Ishikawa (cell line): ENCODE data around the gene GRAMD4.

ENCODE experiments used
- CEBPB ChIP-seq: IDR thresholded peaks from 2 replicates; pipeline ENCODE4 v1.6.1; 2012
- CREB1 ChIP-seq: IDR thresholded peaks from 2 replicates; pipeline ENCODE4 v1.6.1; 2012; ENCODE audit warnings: low read depth
- EGR1 ChIP-seq: IDR thresholded peaks from 2 replicates; pipeline ENCODE4 v1.6.1; 2012
- EP300 ChIP-seq: IDR thresholded peaks from 2 replicates; pipeline ENCODE4 v1.6.1; 2012; ENCODE audit warnings: borderline replicate concordance
- FOXM1 ChIP-seq: IDR thresholded peaks from 2 replicates; pipeline ENCODE4 v1.6.1; 2012; ENCODE audit warnings: low read depth, borderline replicate concordance
- NFIC ChIP-seq: IDR thresholded peaks from 2 replicates; pipeline ENCODE4 v1.6.1; 2012
- RAD21 ChIP-seq: IDR thresholded peaks from 2 replicates; pipeline ENCODE4 v1.6.1; 2012; ENCODE audit warnings: low read depth
- TAF1 ChIP-seq: IDR thresholded peaks from 2 replicates; pipeline ENCODE4 v1.6.1; 2012; ENCODE audit warnings: low read depth, mild to moderate bottlenecking
- TCF12 ChIP-seq: IDR thresholded peaks from 2 replicates; pipeline ENCODE4 v1.6.1; 2012; ENCODE audit warnings: low read depth
- TEAD4 ChIP-seq: IDR thresholded peaks from 2 replicates; pipeline ENCODE4 v1.6.1; 2012
- YY1 ChIP-seq: IDR thresholded peaks from 2 replicates; pipeline ENCODE4 v1.6.1; 2012; ENCODE audit warnings: low read depth
- ZBTB7A ChIP-seq: IDR thresholded peaks from 2 replicates; pipeline ENCODE4 v1.6.1; 2012; ENCODE audit warnings: low read depth
- TF ChIP-seq, protein P1 (sequence below): IDR thresholded peaks from 2 replicates; pipeline ENCODE4 v1.6.1; 2012
- TF ChIP-seq, protein P2 (sequence below): IDR thresholded peaks from 2 replicates; pipeline ENCODE4 v1.6.1; 2012
- TF ChIP-seq, protein P3 (sequence below): IDR thresholded peaks from 2 replicates; pipeline ENCODE4 v1.6.1; 2012; ENCODE audit warnings: low read depth, mild to moderate bottlenecking

The GRAMD4 gene

DNA sequence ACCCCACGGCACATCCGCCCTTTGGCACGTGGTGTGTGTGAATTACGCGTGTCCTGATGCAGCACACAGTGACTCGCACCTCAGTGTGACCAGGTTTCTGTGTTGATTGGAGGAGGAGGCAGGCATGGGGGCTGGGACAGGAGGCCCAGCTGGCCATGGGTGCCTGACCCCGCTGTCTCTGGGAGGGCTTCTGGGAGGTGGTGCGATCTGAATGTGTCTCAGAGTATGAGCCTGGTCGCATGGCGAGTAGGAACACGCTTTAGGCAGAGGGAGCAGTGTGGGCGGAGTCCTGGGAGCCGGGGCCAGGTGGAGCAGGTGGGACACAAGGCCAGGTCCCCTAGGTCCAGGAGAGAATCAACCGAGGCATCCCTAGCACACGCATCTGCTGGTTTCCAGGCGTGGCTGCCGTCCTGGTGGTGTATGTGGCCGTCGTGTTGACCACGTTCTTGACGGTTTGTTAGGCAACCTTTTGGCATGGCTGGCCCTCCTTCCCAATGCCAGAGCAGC lies 5.7 kb downstream of the GRAMD4 start:
- TF ChIP-seq TAF1 (no peak), CREB1 (no peak), ZBTB7A (no peak), EGR1 (no peak), NFIC (no peak), TEAD4 (no peak), RAD21 (no peak), CEBPB (no peak), FOXM1 (no peak)
- TF ChIP-seq, protein P1, sequence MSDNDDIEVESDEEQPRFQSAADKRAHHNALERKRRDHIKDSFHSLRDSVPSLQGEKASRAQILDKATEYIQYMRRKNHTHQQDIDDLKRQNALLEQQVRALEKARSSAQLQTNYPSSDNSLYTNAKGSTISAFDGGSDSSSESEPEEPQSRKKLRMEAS = no peak
- TF ChIP-seq, protein P2, sequence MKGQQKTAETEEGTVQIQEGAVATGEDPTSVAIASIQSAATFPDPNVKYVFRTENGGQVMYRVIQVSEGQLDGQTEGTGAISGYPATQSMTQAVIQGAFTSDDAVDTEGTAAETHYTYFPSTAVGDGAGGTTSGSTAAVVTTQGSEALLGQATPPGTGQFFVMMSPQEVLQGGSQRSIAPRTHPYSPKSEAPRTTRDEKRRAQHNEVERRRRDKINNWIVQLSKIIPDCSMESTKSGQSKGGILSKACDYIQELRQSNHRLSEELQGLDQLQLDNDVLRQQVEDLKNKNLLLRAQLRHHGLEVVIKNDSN = no peak

DNA sequence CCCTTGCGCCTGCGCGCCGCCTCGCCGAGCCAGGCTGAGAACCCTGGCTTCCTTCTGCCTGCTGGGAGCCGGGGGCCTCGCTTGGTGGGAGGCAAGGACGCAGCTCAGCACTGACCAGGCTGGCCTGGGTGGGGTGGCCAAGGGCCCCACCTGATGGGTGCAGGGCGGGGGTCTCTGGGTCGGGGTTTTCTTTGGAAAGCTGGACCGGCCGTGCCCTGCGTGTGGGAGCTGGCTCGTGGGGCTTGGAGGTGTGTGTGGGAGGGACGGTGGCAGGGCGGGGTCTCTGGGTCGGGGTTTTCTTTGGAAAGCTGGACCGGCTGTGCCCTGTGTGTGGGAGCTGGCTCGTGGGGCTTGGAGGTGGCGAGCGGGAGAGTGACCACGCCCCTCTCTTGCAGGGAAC lies 6.2 kb downstream of the GRAMD4 start:
- no peak for TF ChIP-seq TAF1
- no peak for TF ChIP-seq TEAD4
- no peak for TF ChIP-seq ZBTB7A
- no peak for TF ChIP-seq EP300
- TF ChIP-seq, protein P2 = no peak
- no peak for TF ChIP-seq FOXM1

DNA sequence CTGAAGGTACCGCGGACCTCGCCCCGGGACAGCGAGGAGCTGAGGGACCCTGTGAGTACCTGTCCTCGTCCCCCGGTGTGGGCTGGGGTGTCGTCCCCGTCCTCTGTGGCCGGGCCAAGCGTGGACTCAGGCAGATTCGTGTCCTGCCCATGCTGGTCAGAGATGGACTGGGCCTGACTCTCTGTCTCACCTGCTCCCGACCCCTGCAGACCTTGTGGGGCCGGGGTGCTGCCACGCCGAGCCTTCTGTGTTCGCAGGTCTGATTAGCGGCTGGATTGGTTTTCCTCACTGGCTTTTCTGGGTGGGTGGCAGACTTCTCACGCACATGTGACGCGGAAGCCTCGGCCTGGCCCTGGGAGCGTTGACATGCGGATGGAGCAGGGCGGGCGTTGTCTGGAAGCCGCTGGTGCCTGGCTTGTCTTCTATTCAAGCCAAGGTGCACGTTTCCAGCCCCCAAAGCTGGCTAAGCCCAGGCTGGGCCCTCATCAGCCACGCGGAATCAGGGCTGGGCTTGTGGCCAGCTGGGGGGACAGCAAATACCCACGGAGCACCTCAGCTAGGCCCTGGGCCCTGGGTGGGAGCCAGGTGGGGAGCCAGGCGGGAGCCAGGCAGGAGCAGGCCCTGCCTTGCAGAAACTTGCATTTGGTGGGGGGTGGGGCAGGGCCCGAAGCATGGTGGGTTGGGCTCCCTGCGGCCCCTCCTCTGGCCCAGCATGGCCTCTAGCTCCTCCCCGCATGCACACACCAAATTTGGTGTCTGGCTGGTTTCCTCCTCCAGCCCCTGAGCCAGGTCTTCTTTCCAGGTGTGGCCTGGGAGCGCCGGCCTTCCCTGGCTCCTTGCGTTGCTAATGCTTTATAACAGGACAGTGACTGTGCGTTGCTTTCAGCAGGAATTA lies 7.0 kb downstream of the GRAMD4 start:
- TF ChIP-seq TCF12 (0 out of 2 replicates have a peak, but pooled peaks have one; percentile 15), YY1 (no peak), CREB1 (no peak)

DNA sequence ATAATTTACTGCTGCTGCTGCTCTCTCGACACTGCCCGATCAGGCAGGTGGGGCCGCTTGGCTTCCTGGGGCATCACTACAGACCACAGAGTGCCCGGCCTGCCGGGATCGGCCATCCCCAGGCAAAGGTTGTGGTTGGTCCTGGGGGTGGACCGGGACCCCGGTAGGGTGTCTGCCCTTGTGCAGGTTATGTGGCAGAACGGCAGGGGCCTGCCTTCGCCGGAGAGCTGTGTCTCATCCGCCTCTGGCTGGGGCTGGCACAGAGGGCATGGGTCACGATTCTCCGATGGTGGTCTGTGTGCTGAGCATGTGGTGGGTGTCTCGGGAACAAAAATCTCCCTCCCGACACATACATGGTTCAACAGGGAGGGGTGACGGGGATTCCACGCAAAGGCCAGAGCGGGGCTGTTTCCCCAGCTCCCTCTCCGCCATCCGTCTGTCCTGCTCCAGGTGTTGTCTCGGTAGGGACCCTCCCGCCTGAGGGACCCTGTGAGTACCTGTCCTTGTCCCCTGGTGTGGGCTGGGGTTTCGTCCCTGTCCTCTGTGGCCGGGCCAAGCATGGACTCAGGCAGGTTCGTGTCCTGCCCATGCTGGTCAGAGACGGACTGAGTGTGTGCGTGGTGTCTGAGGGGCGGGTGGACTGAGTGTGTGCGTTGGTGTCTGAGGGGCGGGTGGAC lies 7.8 kb downstream of the GRAMD4 start:
- TF ChIP-seq YY1 = no peak
- TF ChIP-seq TCF12 = no peak
- TF ChIP-seq ZBTB7A = no peak
- TF ChIP-seq NFIC = no peak
- no peak for TF ChIP-seq EP300
- no peak for TF ChIP-seq CREB1
- TF ChIP-seq, protein P1 = no peak

DNA sequence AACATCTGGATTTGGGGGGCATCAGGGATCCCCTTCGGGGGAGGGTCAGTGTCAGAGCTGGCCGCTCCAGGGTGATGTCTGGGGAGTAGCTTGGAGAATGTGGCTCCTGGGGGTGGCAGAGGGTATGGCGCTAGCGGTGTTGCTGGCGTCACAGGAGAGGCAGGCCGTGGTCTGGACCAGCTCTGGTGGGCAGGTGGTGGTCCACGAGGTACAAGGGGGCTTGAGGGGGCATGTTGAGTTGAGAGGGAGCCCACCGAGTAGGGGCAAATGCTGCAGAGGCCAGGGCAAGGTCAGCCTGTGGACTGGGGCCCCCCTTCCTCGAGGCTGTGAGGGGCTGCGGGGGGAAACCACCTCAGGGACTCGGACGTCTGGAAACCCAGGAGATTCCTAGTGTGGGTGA lies 8.6 kb downstream of the GRAMD4 start:
- TF ChIP-seq FOXM1 (no peak), TAF1 (no peak), CREB1 (no peak), CEBPB (no peak), NFIC (no peak), EGR1 (no peak), RAD21 (no peak), YY1 (no peak), ZBTB7A (no peak), EP300 (no peak), TCF12 (no peak), TEAD4 (no peak)
- TF ChIP-seq, protein P1 = no peak
- TF ChIP-seq, protein P2 = no peak
- TF ChIP-seq, protein P3, sequence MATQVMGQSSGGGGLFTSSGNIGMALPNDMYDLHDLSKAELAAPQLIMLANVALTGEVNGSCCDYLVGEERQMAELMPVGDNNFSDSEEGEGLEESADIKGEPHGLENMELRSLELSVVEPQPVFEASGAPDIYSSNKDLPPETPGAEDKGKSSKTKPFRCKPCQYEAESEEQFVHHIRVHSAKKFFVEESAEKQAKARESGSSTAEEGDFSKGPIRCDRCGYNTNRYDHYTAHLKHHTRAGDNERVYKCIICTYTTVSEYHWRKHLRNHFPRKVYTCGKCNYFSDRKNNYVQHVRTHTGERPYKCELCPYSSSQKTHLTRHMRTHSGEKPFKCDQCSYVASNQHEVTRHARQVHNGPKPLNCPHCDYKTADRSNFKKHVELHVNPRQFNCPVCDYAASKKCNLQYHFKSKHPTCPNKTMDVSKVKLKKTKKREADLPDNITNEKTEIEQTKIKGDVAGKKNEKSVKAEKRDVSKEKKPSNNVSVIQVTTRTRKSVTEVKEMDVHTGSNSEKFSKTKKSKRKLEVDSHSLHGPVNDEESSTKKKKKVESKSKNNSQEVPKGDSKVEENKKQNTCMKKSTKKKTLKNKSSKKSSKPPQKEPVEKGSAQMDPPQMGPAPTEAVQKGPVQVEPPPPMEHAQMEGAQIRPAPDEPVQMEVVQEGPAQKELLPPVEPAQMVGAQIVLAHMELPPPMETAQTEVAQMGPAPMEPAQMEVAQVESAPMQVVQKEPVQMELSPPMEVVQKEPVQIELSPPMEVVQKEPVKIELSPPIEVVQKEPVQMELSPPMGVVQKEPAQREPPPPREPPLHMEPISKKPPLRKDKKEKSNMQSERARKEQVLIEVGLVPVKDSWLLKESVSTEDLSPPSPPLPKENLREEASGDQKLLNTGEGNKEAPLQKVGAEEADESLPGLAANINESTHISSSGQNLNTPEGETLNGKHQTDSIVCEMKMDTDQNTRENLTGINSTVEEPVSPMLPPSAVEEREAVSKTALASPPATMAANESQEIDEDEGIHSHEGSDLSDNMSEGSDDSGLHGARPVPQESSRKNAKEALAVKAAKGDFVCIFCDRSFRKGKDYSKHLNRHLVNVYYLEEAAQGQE = no peak

DNA sequence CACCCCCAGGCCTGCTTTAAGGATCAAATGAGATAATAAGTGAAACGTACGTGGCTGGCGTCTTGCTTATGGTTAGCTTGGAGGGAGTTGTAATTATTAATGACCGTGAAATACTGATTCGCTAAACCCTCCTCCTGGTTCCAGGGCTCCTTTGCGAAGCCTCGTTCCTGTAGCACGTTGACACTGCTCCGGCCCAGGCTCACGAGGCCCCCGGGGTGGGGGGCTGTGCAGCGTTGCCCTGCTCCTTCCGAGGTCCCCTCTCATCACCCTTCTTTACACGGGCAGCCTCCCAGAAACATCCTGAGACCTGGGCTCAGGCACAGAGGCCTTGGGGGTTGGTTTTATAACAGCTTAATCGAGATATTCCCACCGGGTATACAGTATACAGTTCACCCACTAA lies 9.1 kb downstream of the GRAMD4 start:
- TF ChIP-seq EP300 = no peak
- TF ChIP-seq, protein P2 = no peak
- no peak for TF ChIP-seq TCF12
- no peak for TF ChIP-seq RAD21
- no peak for TF ChIP-seq CREB1
- TF ChIP-seq TAF1 = no peak
- no peak for TF ChIP-seq YY1
- no peak for TF ChIP-seq NFIC
- TF ChIP-seq CEBPB = no peak
- TF ChIP-seq ZBTB7A = no peak
- TF ChIP-seq FOXM1 = no peak
- no peak for TF ChIP-seq EGR1
- no peak for TF ChIP-seq TEAD4
- TF ChIP-seq, protein P3 = no peak
